Esophagus muscularis mucosa (tissue), 4 donors: Measurements from ENCODE around the gene RNF213.

Experiments
- EP300 ChIP-seq: sonication (generic); formaldehyde crosslinking; IDR thresholded peaks from one replicate; pipeline ENCODE4 v1.6.1; 2017; ENCODE audit warnings: antibody characterized with exemption
- POLR2A ChIP-seq: fragments of 450-650 bp; IDR thresholded peaks from one replicate; pipeline ENCODE4 v1.6.1; 2017; ENCODE audit warnings: antibody characterized with exemption, moderate library complexity, mild to moderate bottlenecking, low read depth
- TF ChIP-seq, protein P1 (sequence below), 3 experiments: fragments of 200-600 bp in 2 of 3; fragments of 450-650 bp in 1 of 3; sonication (generic) in 2 of 3; IDR thresholded peaks; one replicate each; pipeline ENCODE4 v1.5.1; 2017 to 2019; ENCODE audit warnings: antibody characterized with exemption in 3 of 3, mild to moderate bottlenecking in 2 of 3, moderate library complexity in 1 of 3

DNA sequence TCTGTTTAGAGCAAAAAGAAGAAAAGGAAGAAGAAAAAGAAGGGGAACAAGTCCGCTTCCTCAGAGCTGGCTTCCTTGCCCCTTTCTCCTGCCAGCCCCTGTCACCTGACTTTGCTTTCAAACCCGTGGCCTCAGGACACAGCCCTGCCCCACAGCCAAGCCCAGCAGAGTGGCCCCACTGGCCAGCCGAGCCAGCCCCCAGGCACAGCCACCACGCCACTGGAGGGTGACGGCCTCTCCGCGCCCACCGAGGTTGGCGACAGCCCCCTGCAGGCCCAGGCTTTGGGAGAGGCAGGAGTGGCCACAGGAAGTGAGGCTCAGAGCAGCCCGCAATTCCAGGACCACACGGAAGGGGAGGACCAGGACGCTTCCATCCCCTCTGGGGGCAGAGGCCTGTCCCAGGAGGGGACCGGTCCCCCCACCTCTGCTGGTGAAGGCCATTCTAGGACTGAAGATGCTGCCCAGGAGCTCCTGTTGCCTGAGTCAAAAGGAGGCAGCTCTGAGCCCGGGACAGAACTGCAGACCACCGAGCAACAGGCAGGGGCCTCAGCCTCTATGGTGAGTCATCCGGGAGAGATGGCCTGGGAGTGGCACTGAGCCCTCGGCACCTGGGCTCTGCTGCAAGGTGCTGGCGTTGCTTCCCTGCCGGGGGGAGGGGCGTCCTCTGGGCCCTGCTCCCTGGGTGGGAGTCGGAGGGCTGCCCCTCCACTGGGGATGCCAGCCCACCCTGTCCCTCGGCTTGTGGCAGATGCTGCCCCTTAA is 27.3 kb downstream of the RNF213 start:
- TF ChIP-seq, protein P1, sequence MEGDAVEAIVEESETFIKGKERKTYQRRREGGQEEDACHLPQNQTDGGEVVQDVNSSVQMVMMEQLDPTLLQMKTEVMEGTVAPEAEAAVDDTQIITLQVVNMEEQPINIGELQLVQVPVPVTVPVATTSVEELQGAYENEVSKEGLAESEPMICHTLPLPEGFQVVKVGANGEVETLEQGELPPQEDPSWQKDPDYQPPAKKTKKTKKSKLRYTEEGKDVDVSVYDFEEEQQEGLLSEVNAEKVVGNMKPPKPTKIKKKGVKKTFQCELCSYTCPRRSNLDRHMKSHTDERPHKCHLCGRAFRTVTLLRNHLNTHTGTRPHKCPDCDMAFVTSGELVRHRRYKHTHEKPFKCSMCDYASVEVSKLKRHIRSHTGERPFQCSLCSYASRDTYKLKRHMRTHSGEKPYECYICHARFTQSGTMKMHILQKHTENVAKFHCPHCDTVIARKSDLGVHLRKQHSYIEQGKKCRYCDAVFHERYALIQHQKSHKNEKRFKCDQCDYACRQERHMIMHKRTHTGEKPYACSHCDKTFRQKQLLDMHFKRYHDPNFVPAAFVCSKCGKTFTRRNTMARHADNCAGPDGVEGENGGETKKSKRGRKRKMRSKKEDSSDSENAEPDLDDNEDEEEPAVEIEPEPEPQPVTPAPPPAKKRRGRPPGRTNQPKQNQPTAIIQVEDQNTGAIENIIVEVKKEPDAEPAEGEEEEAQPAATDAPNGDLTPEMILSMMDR (IDR thresholded peaks at IDR 0.05) = no peak
- TF ChIP-seq POLR2A = no peak
- no peak for TF ChIP-seq EP300
